ENCODE data around the gene TPCN2.

DNA sequence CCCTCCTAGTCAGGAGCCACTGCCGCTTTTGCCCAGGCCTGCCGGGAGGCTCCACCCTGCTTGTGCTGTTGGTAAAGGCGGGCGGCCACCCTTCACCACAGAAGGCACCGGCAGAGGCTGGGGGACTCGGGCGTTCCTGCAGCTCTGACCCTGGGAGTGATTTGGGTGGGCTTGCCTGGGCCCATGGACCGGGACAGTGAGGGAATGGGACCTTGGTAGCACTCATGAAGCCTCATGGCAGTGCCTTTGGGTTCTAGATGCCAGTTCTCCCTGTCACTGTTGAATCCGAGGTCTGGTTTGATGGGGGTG lies 4.4 kb downstream of the TPCN2 start:
- TF ChIP-seq, protein P1, sequence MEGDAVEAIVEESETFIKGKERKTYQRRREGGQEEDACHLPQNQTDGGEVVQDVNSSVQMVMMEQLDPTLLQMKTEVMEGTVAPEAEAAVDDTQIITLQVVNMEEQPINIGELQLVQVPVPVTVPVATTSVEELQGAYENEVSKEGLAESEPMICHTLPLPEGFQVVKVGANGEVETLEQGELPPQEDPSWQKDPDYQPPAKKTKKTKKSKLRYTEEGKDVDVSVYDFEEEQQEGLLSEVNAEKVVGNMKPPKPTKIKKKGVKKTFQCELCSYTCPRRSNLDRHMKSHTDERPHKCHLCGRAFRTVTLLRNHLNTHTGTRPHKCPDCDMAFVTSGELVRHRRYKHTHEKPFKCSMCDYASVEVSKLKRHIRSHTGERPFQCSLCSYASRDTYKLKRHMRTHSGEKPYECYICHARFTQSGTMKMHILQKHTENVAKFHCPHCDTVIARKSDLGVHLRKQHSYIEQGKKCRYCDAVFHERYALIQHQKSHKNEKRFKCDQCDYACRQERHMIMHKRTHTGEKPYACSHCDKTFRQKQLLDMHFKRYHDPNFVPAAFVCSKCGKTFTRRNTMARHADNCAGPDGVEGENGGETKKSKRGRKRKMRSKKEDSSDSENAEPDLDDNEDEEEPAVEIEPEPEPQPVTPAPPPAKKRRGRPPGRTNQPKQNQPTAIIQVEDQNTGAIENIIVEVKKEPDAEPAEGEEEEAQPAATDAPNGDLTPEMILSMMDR (IDR thresholded peaks at IDR 0.05) = no peak
- TF ChIP-seq POLR2A (IDR thresholded peaks at IDR 0.05) = no peak
